ENCODE data around the gene YPEL1. TPM values are rescaled to one million over a fixed set of nuclear protein-coding genes. Genes with fewer than 3 reads are reported as not detected.

YPEL1 gene
- polyA plus RNA-seq, 3 donors: 1.0 to 2.3 (median 2.0) TPM

DNA sequence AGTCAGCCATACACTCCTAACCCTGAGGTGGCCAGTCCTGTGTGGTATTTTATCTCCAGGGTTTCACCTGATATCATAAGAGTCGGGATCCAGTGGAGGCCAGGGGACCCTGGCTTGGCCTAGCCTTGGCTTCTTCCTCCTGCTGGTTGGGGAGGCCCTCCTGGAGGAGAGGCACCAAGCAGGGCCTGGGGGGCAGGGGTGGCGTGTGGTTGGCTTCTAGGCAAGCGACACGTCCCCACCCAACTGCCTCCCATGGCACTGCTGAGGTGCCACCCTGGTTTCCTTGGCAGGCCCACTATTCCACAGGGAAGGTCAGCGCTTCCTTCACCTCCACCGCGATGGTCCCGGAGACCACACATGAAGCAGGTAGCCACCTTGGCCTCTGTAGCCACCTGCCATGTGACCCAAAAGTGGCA is 49.4 kb downstream of the YPEL1 start:
- H3K36me3 ChIP-seq (replicated peaks in 1 of 2; ENCODE audit: control insufficient read depth in 1 of 2, insufficient read depth in 2 of 2, low read length in 2 of 2): peaks cover 90 to 99% of the 10 kb centered on the region in 2 donors
- no peaks in the 10 kb centered on the region for H3K79me2 ChIP-seq (ENCODE audit: insufficient read depth, low read length)
- H4K20me1 ChIP-seq (ENCODE audit: insufficient read depth, low read length): no peaks in the 10 kb centered on the region
- no peak overlapping the region for H3K27ac Mint-ChIP-seq
- H3K27me3 ChIP-seq (ENCODE audit: control insufficient read depth in 2 of 2, insufficient read depth in 2 of 2, low read length in 2 of 2): no peaks in the 10 kb centered on the region
- TF ChIP-seq CTCF (IDR thresholded peaks at IDR 0.05): no peak
- H3K36me3 Mint-ChIP-seq: peaks cover 78 to 92% of the 10 kb centered on the region in 2 donors
- WGBS (ENCODE audit: insufficient coverage): 100% methylated on average over 8 of the region's 8 CpGs
- no peaks in the 10 kb centered on the region for H3K9me3 Mint-ChIP-seq
- no peak for DNase-seq
- H3K4me3 Mint-ChIP-seq: no peak overlapping the region
- no peaks in the 10 kb centered on the region for H3K27me3 Mint-ChIP-seq (ENCODE audit: low read depth in 3 of 3)
- no peak overlapping the region for H3K4me3 ChIP-seq (replicated peaks in 1 of 3; ENCODE audit: low read depth in 2 of 3, low read length in 3 of 3)
- no peaks in the 10 kb centered on the region for H3K9me3 ChIP-seq (replicated peaks in 1 of 2; ENCODE audit: control insufficient read depth in 1 of 2, insufficient read depth in 1 of 2, low read length in 2 of 2)
- no peaks in the 10 kb centered on the region for H3K4me1 ChIP-seq (ENCODE audit: control insufficient read depth in 1 of 2, insufficient read depth in 2 of 2, low read length in 2 of 2)
- H3K27ac ChIP-seq (ENCODE audit: low read depth in 1 of 2, low read length in 2 of 2): no peak overlapping the region
- no peak overlapping the region for H3K9ac ChIP-seq (ENCODE audit: insufficient read depth, low read length, poor library complexity, severe bottlenecking)
- intact Hi-C loops (cut with micrococcal nuclease): no loop called here
- no peak overlapping the region for H2AFZ ChIP-seq (ENCODE audit: insufficient read depth, low read depth, low read length, poor library complexity, severe bottlenecking)
- H3K4me2 ChIP-seq (replicated peaks; ENCODE audit: extremely low read depth, low read length, poor library complexity, severe bottlenecking): no peak overlapping the region
- H3K4me1 Mint-ChIP-seq: no peaks in the 10 kb centered on the region

DNA sequence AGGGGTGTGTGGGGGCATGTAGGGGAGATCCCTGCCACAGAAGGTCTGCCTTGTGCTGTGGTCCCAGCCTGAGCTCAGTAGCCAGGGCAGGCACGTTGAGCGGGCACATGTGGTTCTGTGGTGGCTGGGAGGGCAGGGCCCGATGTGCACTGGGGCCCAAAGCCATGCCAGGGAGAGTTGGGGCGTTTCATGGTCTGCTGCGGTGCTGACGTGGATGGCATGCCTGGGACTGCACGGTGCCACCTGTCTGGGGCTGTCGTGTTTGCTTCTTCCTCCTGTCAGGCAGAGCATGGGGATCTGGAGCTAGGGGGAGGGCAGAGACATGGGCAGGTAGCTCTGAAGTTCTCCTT is 50.5 kb downstream of the YPEL1 start:
- Mint-ChIP-seq H3K27me3 (ENCODE audit: low read depth in 3 of 3) (no peaks in the 10 kb centered on the region), H3K9me3 (no peaks in the 10 kb centered on the region), H3K4me1 (no peaks in the 10 kb centered on the region), H3K36me3 (peaks cover 77 to 92% of the 10 kb centered on the region in 2 donors), H3K4me3 (no peak overlapping the region), H3K27ac (peak overlapping the region in 3 of 7 donors; percentile 1 to 62 (median 6))
- no peak for DNase-seq
- Histone ChIP-seq H3K4me2 (replicated peaks; ENCODE audit: extremely low read depth, low read length, poor library complexity, severe bottlenecking) (no peak overlapping the region), H4K20me1 (ENCODE audit: insufficient read depth, low read length) (no peaks in the 10 kb centered on the region), H3K4me1 (ENCODE audit: control insufficient read depth in 1 of 2, insufficient read depth in 2 of 2, low read length in 2 of 2) (no peaks in the 10 kb centered on the region), H2AFZ (ENCODE audit: insufficient read depth, low read depth, low read length, poor library complexity, severe bottlenecking) (no peak overlapping the region), H3K36me3 (replicated peaks in 1 of 2; ENCODE audit: control insufficient read depth in 1 of 2, insufficient read depth in 2 of 2, low read length in 2 of 2) (peaks cover 89 to 95% of the 10 kb centered on the region in 2 donors), H3K27me3 (ENCODE audit: control insufficient read depth in 2 of 2, insufficient read depth in 2 of 2, low read length in 2 of 2) (no peaks in the 10 kb centered on the region), H3K27ac (ENCODE audit: low read depth in 1 of 2, low read length in 2 of 2) (no peak overlapping the region), H3K9ac (ENCODE audit: insufficient read depth, low read length, poor library complexity, severe bottlenecking) (no peak overlapping the region), H3K79me2 (ENCODE audit: insufficient read depth, low read length) (no peaks in the 10 kb centered on the region), H3K9me3 (replicated peaks in 1 of 2; ENCODE audit: control insufficient read depth in 1 of 2, insufficient read depth in 1 of 2, low read length in 2 of 2) (no peaks in the 10 kb centered on the region), H3K4me3 (replicated peaks in 1 of 3; ENCODE audit: low read depth in 2 of 3, low read length in 3 of 3) (no peak overlapping the region)
- 99% methylated on average over 7 of the region's 8 CpGs for WGBS (ENCODE audit: insufficient coverage)
- TF ChIP-seq CTCF (IDR thresholded peaks at IDR 0.05): no peak
- intact Hi-C loops (cut with micrococcal nuclease): no loop called here

Data from CD14-positive monocyte (primary cell).